Lower leg skin (tissue), 4 donors: ENCODE results near the gene ATOH8. TPM values are rescaled to one million over a fixed set of nuclear protein-coding genes. Genes with fewer than 3 reads are reported as not detected.

Source experiments
- DNase-seq, 2 donors: peaks; one replicate each; pipeline ENCODE4 v3.0.0-alpha.2; 2019; ENCODE audit warnings: low spot score in 2 of 2
- H3K4me3 ChIP-seq: fragments of 200-600 bp; sonication (generic); 2 replicates; pipeline ENCODE4 v1.5.1; 2017; ENCODE audit warnings: mild to moderate bottlenecking, low read depth; ENCODE audit not compliant: poor library complexity, severe bottlenecking
- POLR2A ChIP-seq, 2 donors: fragments of 450-650 bp; IDR thresholded peaks; one replicate each; pipeline ENCODE4 v1.6.1; 2016 to 2017; ENCODE audit warnings: antibody characterized with exemption in 2 of 2, mild to moderate bottlenecking in 1 of 2, moderate library complexity in 1 of 2
- WGBS, 2 donors: methylation state at CpG; one replicate each; pipeline ENCODE4 v1.1.5; 2018; 5-methylcytosine and 5-hydroxymethylcytosine counted together
- intact Hi-C: fragments of 100-400 bp; cut with DNase I; formaldehyde crosslinking; loops from one replicate; pipeline ENCODE4 v1.15.0; 2023; ENCODE audit warnings: low total_unique reads
- total RNA-seq, 4 donors: library from RNA; depleted of rRNA; stranded (reverse); fragments of >200 nt; gene quantifications; one replicate each; pipeline ENCODE4 v1.1.0, GENCODE V29; 2016
- TF ChIP-seq, protein P1 (sequence below), 3 donors: fragments of 450-650 bp; IDR thresholded peaks; one replicate each; pipeline ENCODE4 v1.5.1; 2016; ENCODE audit warnings: antibody characterized with exemption in 3 of 3, mild to moderate bottlenecking in 3 of 3, moderate library complexity in 2 of 3

ATOH8 gene
- total RNA-seq, 4 donors from 2014 or later = 27.3 to 79.8 (median 33.7) TPM

DNA sequence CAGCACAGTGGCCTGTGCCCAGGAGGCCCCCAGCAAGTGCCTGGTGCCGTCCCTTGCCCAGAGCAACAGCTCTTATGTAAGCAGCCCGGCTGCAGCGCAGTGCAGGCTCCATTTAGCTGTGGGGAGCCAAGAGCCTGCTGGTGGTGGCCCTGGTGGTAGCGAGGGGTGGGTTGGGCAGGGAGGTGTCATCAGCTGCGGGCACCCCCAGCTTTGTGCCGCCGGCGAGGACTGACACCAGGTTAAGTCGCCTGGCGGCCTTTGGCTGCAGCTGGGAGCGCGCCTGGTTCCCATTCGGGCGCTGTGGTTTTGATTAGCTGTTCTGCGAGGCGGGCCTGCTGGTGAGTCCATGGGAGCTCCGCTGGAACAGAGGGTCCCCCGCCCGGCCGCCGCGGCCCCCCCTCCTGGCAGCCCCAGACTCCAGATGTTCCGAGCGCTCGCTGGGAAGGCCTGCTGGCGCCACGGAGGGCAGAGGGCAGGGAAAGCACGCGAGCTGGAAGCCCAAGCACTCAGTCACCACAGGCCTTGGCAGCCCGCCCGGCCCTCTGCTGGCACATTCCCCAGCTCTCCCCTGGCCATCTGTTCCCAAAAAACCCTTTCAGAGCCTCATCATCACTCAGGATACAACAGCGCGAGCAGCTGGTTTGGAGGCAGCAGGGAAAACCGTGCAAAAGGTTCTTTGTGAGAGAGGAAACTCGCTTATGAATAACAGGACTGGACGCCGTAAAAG lies 18.4 kb downstream of the ATOH8 start:
- WGBS, 2 donors = 1 to 8% methylated on average over 10 to 36 of the region's 37 CpGs
- peak; percentile 93 to 99 for DNase-seq
- TF ChIP-seq, protein P1, sequence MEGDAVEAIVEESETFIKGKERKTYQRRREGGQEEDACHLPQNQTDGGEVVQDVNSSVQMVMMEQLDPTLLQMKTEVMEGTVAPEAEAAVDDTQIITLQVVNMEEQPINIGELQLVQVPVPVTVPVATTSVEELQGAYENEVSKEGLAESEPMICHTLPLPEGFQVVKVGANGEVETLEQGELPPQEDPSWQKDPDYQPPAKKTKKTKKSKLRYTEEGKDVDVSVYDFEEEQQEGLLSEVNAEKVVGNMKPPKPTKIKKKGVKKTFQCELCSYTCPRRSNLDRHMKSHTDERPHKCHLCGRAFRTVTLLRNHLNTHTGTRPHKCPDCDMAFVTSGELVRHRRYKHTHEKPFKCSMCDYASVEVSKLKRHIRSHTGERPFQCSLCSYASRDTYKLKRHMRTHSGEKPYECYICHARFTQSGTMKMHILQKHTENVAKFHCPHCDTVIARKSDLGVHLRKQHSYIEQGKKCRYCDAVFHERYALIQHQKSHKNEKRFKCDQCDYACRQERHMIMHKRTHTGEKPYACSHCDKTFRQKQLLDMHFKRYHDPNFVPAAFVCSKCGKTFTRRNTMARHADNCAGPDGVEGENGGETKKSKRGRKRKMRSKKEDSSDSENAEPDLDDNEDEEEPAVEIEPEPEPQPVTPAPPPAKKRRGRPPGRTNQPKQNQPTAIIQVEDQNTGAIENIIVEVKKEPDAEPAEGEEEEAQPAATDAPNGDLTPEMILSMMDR (IDR thresholded peaks at IDR 0.05) = no peak
- no peak for TF ChIP-seq POLR2A (IDR thresholded peaks at IDR 0.05)
- intact Hi-C loops = no loop called here
- H3K4me3 ChIP-seq = no peak overlapping the region

DNA sequence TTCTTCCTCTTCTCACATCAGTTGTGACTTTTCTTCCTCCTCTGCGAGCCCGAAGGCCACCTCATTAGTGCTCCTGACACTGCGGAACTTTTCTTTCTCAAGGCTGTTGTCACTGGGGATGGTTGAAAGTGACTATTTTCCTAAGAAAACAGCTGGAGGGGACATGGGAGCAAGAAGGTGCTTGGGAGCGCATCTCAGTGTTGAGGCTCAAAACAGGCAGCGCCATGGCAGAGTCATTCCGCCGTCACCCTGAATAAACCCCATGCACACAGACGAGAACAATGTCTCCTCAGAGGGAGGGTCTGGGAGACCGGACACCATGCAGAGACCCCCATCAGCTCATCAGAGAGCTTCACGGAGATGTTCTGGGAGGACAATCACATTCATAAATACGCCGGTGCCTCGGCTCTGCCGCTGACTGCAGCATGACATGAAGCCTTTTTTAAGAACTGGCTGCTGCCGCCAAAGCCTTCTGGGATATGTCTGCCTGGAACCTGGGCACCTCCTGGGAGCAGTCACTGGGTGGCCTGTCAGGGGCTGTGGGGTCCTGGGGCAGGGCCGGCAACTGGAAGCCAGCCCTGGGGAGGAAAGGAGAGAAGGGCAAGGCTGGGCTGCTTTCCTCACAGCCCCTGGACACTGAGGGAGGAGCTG lies 19.2 kb downstream of the ATOH8 start:
- no peak overlapping the region for H3K4me3 ChIP-seq
- DNase-seq = no peak
- 34 to 51% methylated on average over 16 of the region's 16 CpGs for WGBS, 2 donors
- TF ChIP-seq, protein P1 (IDR thresholded peaks at IDR 0.05) = no peak
- TF ChIP-seq POLR2A (IDR thresholded peaks at IDR 0.05) = no peak
- intact Hi-C loops = no loop called here

DNA sequence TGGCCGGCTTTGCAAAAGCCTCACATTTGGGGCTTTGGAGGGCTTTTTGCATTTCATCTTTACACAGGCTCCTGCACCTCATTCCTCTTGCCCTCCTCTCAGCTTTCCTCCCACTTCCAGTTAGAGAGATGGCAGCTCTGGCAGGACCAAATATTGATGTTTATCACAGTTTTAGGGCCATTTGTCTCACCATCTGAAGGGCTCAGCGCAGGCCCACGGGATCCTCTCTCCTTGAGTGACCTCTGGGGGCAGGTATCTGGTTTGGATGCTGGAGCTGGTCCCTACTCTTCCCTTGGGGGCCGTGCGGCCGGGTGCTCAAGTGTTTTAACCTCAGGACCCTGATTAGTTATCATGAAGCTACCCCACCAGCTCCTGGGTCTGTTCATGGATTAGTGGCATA lies 19.9 kb downstream of the ATOH8 start:
- no peak overlapping the region for H3K4me3 ChIP-seq
- intact Hi-C loops = no loop called here
- no peak for TF ChIP-seq POLR2A (IDR thresholded peaks at IDR 0.05)
- TF ChIP-seq, protein P1 (IDR thresholded peaks at IDR 0.05) = no peak
- DNase-seq = no peak
- 91 to 94% methylated on average over 6 of the region's 6 CpGs for WGBS, 2 donors

DNA sequence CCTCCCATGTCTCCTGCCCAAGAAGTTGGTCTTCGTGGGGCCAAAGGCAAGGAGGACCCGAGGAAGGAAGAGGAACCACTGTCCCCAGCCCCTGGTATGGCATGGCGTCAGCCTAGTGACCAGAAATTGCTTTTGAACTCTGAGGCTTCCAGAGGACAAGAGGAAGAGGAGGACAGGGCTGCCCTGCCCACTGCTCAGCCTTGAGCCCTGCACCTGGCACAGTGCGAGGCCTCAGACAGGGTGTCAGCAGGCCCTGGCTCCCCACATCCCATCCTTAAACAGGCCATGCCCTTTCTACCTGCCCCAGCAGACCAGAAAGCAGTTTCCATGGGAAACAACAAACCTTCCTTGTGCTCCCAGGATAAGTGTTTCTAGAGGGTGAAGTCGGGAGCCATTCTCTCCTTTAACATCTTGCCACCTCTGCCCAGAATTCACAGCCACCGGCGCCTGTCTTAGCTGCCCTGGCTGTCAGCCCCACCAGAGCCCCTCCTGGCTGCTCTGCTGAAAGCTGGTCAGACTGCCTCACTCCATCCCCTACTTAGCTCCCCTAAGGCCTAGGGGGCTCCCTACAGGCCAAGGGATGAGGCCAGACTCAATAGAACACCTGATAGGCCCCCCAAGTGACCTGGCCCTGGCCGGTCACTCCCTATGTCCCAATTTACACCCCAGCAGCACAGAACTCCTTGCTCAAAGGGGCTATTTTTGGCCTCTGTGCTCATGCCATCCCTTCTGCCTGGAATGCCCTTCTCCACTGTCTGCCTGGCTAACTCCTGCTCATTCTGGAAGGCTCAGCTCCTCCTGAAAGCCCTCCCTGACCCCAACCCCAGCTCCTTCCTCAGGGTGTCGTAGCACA lies 20.6 kb downstream of the ATOH8 start:
- no peak for DNase-seq
- 88 to 94% methylated on average over 9 of the region's 9 CpGs for WGBS, 2 donors
- TF ChIP-seq POLR2A (IDR thresholded peaks at IDR 0.05) = no peak
- TF ChIP-seq, protein P1 (IDR thresholded peaks at IDR 0.05) = no peak
- H3K4me3 ChIP-seq = no peak overlapping the region
- intact Hi-C loops = no loop called here

DNA sequence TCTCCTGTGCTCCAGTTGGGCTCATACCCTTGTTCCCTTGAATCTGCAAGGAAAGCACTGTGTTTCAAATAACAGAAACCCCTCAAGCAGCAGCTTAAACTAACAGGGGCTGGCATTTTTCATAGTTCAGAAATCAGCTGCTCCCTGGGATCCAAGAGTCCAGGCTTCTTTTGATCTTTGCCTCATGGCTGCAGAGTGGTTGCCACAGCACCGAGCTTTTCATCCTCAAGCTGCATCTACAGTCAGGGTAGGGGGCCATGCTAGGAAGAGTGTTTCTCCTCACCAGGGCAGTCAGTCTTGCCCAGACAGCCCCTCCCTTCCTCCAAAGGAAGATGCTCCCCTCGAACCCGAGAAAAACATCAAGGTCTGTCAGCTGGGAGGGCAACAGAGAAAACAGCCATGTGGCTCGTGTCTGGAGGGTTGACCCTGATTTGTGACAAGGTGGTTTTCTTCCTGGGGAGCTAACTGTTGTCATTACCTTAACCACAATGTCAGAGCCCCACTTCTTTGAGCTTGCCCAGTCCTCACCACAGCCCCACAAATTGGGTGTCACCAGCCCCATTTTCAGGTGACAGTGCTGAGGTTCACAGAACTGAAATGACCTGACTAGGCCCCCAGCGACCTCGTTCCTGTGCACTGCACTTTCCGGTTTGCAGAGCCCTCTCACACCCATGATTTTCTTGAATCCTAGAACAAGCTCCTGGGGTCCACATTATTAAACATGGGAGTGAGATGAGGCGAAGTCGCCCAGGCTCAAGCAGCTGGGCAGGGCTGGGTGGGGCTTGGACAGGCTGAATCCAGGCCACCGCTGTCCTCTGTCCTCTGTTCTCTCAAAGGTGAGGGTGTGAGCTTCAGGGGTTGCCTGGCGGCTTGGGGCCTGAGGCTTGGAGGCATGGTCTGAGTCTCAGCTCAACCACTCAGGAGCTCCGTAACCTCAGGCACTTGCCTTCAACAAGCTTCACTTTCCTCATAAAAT lies 21.9 kb downstream of the ATOH8 start:
- TF ChIP-seq POLR2A (IDR thresholded peaks at IDR 0.05) = no peak
- TF ChIP-seq, protein P1 (IDR thresholded peaks at IDR 0.05) = no peak
- no peak for DNase-seq
- no peak overlapping the region for H3K4me3 ChIP-seq
- intact Hi-C loops = no loop called here
- 89 to 96% methylated on average over 12 of the region's 12 CpGs for WGBS, 2 donors
